ENCODE data around the gene PDZD7.

The PDZD7 gene

GRCh38 chr10:100970914-100971811 is 59.8 kb downstream of the PDZD7 start:
- in situ Hi-C loops (cut with HindIII; ENCODE audit: low sequenced_read_pairs) = no loop called here

DNA sequence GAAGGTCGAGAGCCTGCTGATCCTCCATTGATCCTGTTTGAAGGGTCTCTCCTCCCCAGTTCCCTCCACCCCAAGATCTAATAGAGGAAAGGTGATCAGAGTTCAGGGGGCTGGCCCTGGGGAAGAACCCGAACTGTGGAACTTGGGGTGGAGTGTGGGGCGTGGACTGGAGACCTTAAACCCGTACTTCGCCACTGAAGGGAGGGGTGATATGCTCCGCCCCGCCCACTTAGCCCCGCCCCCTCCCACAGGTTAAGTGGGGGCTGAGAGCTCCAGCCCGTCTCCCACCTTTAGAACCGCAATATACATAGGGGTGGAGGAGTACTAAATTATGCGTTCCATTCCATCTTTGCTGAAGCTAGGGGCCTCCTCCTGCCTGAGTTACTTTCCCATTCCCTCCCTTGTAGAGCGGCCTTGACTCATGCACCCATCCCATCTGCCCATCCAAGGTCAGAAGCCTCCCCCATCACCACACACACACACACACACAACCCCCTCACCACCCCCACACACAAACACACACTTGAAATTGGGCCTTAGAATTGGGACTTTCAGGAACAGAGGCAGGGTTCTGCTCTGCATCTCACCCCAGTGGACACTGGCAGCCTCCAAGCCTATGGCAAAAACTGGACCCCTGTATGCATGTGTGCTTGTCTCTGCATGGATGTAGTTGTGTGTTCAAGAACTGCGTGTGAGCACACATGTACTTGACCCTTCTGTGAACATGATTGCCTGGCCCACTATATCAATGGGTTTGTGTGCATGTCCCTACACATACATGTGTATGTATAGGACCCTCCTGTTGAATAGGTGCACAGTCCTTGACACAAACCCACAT is 60.6 kb downstream of the PDZD7 start:
- in situ Hi-C loops (cut with HindIII; ENCODE audit: low sequenced_read_pairs) = no loop called here

DNA sequence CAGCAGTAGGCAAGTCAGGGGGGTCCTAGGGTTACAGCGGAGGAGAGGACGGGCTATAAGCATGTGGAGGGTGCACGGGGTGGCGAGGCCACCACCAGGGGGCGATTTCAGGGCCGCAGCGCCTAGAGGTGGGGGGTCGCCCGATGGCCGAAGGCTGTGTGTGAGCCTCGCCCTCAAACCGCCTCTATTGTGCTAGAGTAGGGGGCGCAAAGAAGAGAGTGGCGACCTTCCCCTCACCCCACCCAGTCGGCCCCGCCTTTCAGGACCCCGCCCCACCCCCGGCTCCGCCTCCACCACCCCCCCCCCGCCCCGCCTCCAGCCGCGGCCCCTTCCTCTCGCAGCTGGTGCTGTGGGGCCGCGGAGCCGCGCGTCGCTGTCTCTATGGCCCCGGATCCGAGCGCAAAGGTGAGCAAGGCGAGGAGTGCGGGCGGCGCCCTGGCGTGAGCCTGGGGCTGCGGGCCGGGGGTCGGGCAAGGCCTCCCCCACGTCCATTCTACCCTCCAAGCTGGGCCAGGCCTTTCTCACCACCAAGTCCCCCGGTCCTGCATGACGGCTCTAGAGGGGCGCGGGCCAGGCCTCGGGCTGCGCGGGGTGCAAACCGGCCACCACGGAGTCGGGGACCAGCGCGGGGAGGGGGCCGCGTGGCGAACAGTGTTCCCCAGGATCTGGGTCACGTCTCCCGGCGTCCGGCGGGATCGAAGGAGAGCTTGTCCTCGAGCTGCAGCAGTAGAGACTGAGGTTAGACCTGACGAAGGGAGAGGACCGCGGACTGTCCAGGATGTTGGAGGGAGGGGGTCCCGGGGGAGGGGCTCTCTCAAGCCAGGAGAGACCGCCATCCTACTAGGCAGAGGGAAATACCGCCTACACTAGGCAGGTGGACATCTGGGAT is 61.5 kb downstream of the PDZD7 start, which contains the start of gene SEMA4G:
TSS of gene SEMA4G (plus strand) at position 318 of the 889 bp plus-strand sequence. CDS start 3,409 bp downstream, outside the sequence.
- in situ Hi-C loops (cut with HindIII; ENCODE audit: low sequenced_read_pairs) = no loop called here

- in situ Hi-C loops (cut with HindIII; ENCODE audit: low sequenced_read_pairs) = no loop called here
Observed at GRCh38 chr10:100968863-100969186, 62.1 kb downstream of the PDZD7 start.

GRCh38 chr10:100968062-100968736 is 62.7 kb downstream of the PDZD7 start:
- in situ Hi-C loops (cut with HindIII; ENCODE audit: low sequenced_read_pairs) = no loop called here

- in situ Hi-C loops (cut with HindIII; ENCODE audit: low sequenced_read_pairs) = no loop called here
Observed at GRCh38 chr10:100967332-100967731, 63.6 kb downstream of the PDZD7 start.

DNA sequence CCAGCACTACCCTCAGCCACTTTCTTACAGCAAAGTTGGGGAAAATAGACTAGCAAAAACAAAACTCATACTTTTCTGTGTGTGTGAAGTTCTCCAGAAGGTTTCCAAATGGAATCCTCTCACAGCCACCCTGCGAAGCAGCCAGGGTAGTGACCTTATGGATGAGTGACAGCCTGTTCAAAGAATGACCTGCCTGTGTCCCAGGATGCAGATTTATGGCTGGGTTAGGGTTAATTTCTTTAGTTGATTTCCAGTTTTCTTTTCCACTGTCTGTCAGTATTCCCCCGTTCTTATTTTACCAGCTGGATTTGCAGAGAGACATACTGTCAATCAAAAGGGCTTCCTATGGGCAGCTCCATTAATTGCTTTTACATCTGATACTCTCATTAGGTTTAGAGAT is 64.0 kb downstream of the PDZD7 start:
- in situ Hi-C loops (cut with HindIII; ENCODE audit: low sequenced_read_pairs) = no loop called here

DNA sequence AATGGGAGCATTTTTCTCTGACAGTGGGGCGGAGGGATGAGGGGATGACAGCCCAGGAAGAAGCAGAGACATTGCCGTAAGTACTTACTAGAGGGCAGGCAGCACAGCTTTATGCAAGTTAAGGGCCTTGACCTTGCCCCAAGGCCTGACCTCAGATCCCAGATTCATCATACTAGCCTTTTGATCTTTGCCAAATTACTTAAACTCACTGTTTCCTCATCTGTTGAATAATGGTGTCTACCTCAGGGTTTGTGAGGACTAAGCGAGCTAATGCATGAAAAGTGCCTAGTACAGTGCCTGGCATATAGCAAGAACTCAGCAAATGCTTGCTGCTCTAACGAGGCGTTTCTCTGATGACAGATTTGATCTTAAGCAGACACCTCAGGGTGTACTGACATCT is 65.1 kb downstream of the PDZD7 start:
- in situ Hi-C loops (cut with HindIII; ENCODE audit: low sequenced_read_pairs) = no loop called here

DNA sequence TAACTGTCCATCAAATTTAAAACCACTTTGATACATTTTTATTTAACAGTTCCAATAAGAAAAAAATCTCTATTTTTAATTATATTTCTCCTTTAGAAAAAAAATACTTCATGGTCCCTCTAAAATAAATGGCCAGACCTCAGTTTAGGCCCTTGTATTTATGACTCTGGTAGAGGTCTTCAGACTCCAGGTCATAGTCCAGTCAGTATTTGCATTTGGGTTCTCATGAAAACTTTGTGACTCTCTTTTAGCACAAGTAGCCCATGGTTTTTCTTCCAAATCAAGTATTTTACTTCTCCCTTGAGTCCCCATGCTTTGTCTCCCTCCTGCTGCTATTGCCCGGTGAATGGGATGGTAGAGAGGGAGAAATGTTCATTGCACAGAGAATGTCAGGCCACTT is 67.1 kb downstream of the PDZD7 start:
- in situ Hi-C loops (cut with HindIII; ENCODE audit: low sequenced_read_pairs) = no loop called here

DNA sequence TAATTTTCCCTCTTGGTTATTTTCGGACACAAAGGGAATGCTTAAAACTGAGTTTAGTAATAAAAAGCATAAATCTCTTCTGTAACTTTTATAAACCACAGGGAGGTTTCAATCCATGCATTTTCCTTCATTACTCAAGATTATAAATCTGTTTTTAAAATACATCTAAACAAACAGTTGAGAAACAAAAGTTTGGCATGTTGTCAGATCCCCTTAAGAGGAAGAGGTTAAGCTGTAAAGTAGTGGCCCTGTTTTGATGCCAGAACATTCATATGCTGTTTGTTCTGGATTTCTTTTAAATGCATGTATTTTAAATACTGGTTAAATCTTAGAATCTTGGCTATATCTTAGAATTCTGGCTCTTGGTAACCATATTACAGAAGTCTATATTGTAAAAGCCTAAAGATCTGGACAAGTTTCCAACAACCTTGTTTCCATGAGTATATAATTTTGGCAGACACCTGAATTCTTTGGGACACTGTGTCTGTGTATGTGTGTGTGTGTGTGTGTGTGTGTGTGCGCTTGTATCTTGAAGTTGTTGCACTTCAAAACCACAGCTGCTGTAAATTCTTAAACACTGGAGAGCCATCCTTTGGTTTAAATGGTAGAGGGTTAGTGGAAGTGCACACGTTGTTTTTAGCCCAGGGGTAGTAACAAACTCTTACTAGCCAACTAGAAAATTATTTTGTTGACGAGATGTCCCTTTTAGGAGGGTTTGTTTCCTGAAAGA is 68.4 kb downstream of the PDZD7 start:
- in situ Hi-C loops (cut with HindIII; ENCODE audit: low sequenced_read_pairs) = no loop called here

GRCh38 chr10:100960251-100960650 is 70.7 kb downstream of the PDZD7 start:
- in situ Hi-C loops (cut with HindIII; ENCODE audit: low sequenced_read_pairs) = no loop called here

All from endothelial cell of hepatic sinusoid (primary cell).